AG09319 (cell line): Measurements from ENCODE around the gene ZNF534.
"Not testable (repeated sequence)": the region's sequence is repeated elsewhere in the genome, so short reads cannot be mapped to it uniquely, and the experiment has no call there.

ENCODE experiments used
- DNase-seq: peaks from one replicate; pipeline ENCODE4 v3.0.0-alpha.2; 2010; ENCODE audit warnings: low read depth; ENCODE audit errors: extremely low read depth
- TF ChIP-seq, protein P1 (sequence below): IDR thresholded peaks from 2 replicates; pipeline ENCODE4 v1.5.1; 2011; ENCODE audit warnings: low read depth, mild to moderate bottlenecking, inconsistent platforms, low read length, moderate library complexity

Gene ZNF534

GRCh38 chr19:52444506-52444905 lies 15.6 kb downstream of the ZNF534 start:
- TF ChIP-seq, protein P1, sequence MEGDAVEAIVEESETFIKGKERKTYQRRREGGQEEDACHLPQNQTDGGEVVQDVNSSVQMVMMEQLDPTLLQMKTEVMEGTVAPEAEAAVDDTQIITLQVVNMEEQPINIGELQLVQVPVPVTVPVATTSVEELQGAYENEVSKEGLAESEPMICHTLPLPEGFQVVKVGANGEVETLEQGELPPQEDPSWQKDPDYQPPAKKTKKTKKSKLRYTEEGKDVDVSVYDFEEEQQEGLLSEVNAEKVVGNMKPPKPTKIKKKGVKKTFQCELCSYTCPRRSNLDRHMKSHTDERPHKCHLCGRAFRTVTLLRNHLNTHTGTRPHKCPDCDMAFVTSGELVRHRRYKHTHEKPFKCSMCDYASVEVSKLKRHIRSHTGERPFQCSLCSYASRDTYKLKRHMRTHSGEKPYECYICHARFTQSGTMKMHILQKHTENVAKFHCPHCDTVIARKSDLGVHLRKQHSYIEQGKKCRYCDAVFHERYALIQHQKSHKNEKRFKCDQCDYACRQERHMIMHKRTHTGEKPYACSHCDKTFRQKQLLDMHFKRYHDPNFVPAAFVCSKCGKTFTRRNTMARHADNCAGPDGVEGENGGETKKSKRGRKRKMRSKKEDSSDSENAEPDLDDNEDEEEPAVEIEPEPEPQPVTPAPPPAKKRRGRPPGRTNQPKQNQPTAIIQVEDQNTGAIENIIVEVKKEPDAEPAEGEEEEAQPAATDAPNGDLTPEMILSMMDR: no peak
- DNase-seq: no peak

- DNase-seq: no peak
- TF ChIP-seq, protein P1: no peak
Observed at GRCh38 chr19:52451241-52451640, 22.3 kb downstream of the ZNF534 start.

GRCh38 chr19:52453324-52454094 lies 24.6 kb downstream of the ZNF534 start, which contains the start of gene ZNF578:
TSS of gene ZNF578 (plus strand) at chr19:52453553. CDS start at chr19:52501846, 48,293 bp downstream.
- TF ChIP-seq, protein P1: no peak
- peak; percentile 39 for DNase-seq

DNA sequence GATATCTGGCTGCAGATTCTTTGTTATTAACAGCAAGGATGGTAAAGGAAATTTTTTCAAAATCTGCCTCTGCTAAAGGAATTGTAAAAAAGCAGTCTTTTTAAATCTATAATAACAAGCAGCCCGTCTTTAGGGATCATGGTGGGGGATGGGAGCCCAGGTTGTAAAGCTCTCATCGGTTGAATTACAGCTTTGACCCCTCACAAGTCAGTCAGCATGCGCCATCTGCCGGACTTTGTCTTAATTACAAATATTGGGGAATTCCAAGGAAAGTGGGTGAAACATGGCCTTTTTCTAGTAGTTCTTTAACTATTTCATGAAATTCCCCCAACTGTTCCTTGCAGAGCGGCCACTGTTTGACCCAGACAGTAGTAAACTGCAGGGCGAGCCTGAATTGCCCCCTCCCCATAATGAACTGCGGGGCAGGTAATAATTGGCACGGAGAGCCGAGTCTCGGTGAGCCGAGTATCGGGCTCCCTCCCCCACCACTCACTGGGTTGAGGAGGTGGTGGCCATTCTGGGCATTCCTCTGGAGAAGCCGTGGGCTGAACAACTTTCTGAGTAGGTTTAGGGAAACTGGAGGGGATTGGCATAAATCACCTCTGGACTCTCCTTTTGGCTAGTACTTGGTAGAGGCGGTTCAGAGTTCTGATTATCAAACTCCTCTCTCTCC lies 36.0 kb downstream of the ZNF534 start:
- TF ChIP-seq, protein P1: no peak
- DNase-seq: no peak

DNA sequence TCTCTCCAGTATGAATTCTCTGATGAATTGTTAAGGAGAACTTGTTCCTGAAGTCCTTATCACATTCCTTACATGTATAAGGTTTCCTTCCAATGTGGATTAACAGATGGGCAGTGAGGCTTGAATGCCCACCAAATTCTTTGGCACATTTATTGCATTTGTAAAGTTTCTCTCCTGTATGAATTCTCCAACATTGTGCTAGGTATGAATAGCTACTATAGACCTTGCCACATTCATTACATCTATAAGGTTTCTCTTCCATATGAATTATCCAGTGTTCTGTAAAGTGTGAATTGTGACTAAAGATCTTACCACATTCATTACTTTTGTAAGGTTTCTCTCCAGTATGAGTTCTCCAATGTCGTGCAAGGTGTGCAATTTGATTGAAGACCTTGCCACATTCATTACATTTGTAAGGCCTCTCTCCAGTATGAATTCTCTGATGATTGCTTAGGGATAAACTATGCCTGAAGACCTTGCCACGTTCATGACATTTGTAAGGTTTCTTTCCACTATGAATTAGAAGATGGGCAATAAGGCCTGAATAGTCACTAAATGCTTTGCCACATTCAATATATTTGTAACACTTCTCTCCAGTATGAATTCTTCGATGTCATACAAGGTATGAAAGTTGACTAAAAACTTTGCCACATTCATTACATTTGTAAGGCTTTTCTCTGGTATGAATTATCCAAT lies 44.9 kb downstream of the ZNF534 start:
- no peak for DNase-seq
- TF ChIP-seq, protein P1: no peak

GRCh38 chr19:52474351-52475127 lies 45.6 kb downstream of the ZNF534 start:
- TF ChIP-seq, protein P1: no peak
- no peak for DNase-seq

DNA sequence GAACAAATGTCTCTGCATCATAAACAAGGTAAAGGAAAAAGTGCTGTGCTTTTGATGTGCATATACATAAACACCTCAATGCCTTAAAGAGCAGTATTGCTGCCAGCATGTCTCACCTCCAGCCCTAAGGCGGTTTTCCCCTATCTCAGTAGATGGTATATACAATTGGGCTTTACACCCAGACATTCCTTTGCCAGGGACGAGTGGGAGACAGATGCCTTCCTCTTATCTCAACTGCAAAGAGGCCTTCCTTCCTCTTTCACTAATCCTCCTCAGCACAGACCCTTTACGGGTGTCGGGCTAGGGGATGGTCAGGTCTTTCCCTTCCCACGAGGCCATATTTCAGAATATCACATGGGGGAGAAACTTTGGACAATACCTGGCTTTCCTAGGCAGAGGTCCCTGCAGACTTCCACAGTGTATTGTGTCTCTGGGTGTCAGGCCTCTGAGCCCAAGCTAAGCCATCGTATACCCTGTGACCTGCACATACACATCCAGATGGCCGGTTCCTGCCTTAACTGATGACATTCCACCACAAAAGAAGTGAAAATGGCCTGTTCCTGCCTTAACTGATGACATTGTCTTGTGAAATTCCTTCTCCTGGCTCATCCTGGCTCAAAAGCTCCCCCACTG lies 55.3 kb downstream of the ZNF534 start:
- not testable (repeated sequence) for DNase-seq

DNA sequence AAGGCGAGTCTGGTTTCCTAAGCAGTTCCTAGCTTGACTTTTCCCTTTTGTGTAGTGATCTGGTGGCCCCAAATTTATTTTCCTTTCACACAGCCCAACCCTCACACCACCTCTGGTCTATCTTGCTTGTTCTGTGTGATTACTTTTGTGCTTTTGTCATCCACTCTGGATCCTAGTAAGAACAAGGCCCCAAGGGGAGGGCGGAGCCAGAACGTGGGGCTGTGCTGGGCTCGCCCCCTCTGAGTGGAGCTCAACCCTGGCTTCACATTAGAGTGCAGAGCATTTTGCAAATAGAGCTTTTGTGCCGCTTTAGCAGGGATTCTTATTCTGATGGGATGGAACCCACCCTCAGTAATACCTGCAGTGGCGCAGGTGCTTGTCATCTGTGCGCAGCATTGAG lies 56.1 kb downstream of the ZNF534 start:
- DNase-seq: not testable (repeated sequence)

GRCh38 chr19:52485561-52486240 lies 56.8 kb downstream of the ZNF534 start:
- DNase-seq: not testable (repeated sequence)
